ENCODE data around the gene NHS. TPM values are rescaled to one million over a fixed set of nuclear protein-coding genes. Genes with fewer than 3 reads are reported as not detected.

The NHS gene
- total and polyA plus RNA-seq, 2 experiments from 2014 or later = 0.72 to 0.89 TPM

DNA sequence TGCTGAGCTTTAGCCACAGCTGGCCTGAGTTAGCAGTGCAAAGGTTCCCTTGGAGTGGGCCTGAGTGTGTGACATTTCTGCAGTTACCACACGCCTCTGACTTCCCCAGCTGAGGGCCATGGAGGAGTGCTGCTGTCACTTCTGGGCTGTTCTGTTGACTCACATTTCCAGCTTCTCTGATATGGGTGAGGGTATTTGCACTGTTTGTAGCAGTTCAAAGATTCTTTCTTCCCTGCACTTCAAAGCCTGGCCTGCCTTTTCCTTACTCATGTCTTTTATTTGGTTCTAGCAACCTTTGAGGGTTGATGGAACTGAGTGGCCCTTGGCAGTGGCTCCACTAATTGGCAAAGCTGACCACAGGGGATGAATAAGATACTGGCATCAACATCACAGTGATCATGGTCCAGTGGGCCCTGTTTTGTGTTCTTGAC, 335.9 kb downstream of the NHS start:
- Histone ChIP-seq H3K9me3 (ENCODE audit: low read depth) (no peaks in the 10 kb centered on the region), H3K36me3 (no peaks in the 10 kb centered on the region), H3K27me3 (no peaks in the 10 kb centered on the region), H3K27ac (no peak overlapping the region), H3K4me3 (no peak overlapping the region), H3K4me1 (ENCODE audit: low read depth) (no peaks in the 10 kb centered on the region)
- TF ChIP-seq, protein P1, sequence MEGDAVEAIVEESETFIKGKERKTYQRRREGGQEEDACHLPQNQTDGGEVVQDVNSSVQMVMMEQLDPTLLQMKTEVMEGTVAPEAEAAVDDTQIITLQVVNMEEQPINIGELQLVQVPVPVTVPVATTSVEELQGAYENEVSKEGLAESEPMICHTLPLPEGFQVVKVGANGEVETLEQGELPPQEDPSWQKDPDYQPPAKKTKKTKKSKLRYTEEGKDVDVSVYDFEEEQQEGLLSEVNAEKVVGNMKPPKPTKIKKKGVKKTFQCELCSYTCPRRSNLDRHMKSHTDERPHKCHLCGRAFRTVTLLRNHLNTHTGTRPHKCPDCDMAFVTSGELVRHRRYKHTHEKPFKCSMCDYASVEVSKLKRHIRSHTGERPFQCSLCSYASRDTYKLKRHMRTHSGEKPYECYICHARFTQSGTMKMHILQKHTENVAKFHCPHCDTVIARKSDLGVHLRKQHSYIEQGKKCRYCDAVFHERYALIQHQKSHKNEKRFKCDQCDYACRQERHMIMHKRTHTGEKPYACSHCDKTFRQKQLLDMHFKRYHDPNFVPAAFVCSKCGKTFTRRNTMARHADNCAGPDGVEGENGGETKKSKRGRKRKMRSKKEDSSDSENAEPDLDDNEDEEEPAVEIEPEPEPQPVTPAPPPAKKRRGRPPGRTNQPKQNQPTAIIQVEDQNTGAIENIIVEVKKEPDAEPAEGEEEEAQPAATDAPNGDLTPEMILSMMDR (IDR thresholded peaks at IDR 0.05; ENCODE audit: low read depth, low read length) = no peak
- DNase-seq (ENCODE audit: low read depth in 1 of 2, low spot score in 1 of 2) = peak in 1 of 2 donors; percentile 25

DNA sequence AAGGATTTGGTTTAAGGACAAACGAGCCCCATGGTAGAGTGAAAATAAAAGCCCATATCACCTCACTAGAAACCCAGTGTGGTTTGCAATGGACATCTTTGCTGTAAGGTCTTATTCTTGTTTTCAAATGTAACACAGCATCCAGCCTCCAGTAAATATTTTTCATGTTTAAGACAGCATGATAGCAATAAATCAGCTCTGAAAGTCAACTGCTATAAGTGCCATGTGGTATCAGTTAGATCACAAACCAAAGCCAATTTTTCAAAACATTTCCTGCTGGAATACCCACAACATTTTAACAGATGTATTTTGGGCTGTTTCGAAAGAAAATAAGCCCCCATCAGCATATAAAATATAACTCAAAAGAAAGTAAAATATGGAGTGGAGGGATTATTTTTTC, 338.3 kb downstream of the NHS start:
- TF ChIP-seq, protein P1 (IDR thresholded peaks at IDR 0.05; ENCODE audit: low read depth, low read length) = no peak
- no peaks in the 10 kb centered on the region for H3K9me3 ChIP-seq (ENCODE audit: low read depth)
- no peak overlapping the region for H3K4me3 ChIP-seq
- H3K27ac ChIP-seq = no peak overlapping the region
- no peaks in the 10 kb centered on the region for H3K4me1 ChIP-seq (ENCODE audit: low read depth)
- H3K36me3 ChIP-seq = no peaks in the 10 kb centered on the region
- DNase-seq (ENCODE audit: low read depth in 1 of 2, low spot score in 1 of 2) = no peak
- H3K27me3 ChIP-seq = no peaks in the 10 kb centered on the region

- Histone ChIP-seq H3K4me1 (ENCODE audit: low read depth) (no peaks in the 10 kb centered on the region), H3K36me3 (no peaks in the 10 kb centered on the region), H3K9me3 (ENCODE audit: low read depth) (no peaks in the 10 kb centered on the region), H3K4me3 (no peak overlapping the region), H3K27ac (no peak overlapping the region), H3K27me3 (no peaks in the 10 kb centered on the region)
- no peak for DNase-seq (ENCODE audit: low read depth in 1 of 2, low spot score in 1 of 2)
- TF ChIP-seq, protein P1 (IDR thresholded peaks at IDR 0.05; ENCODE audit: low read depth, low read length) = no peak
These were observed 343.7 kb downstream of the NHS start for GRCh38 chrX:17718649-17719165.

DNA sequence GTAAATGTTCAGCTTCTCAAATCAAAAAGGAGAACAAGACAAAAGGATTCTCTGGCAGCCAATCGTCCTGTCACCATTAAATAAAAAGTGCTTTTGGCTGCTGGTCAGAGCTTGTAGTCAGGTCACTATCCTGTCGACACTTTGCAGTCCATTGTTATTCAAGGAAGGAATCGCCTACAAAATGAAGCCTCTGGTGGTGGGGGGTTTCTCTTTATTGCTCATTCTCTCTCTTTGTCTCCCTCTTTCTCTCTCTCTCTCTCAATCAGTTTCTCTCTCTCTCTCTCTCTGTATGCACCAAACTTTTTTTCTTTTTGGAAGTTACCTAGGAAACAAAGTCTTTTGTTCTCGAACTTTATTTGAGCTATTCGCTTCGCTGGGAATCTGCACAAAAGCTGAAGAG, 344.7 kb downstream of the NHS start:
- Histone ChIP-seq H3K4me3 (no peak overlapping the region), H3K4me1 (ENCODE audit: low read depth) (no peaks in the 10 kb centered on the region), H3K27me3 (no peaks in the 10 kb centered on the region), H3K9me3 (ENCODE audit: low read depth) (no peaks in the 10 kb centered on the region), H3K36me3 (no peaks in the 10 kb centered on the region), H3K27ac (no peak overlapping the region)
- TF ChIP-seq, protein P1 (IDR thresholded peaks at IDR 0.05; ENCODE audit: low read depth, low read length) = no peak
- no peak for DNase-seq (ENCODE audit: low read depth in 1 of 2, low spot score in 1 of 2)

- TF ChIP-seq, protein P1 (IDR thresholded peaks at IDR 0.05; ENCODE audit: low read depth, low read length) = no peak
- no peaks in the 10 kb centered on the region for H3K27me3 ChIP-seq
- H3K36me3 ChIP-seq = no peaks in the 10 kb centered on the region
- H3K4me1 ChIP-seq (ENCODE audit: low read depth) = no peaks in the 10 kb centered on the region
- DNase-seq (ENCODE audit: low read depth in 1 of 2, low spot score in 1 of 2) = no peak
- no peaks in the 10 kb centered on the region for H3K9me3 ChIP-seq (ENCODE audit: low read depth)
- H3K27ac ChIP-seq = no peak overlapping the region
- no peak overlapping the region for H3K4me3 ChIP-seq
These were observed 346.7 kb downstream of the NHS start for GRCh38 chrX:17721715-17722114.
